WTC11 (cell line): ENCODE data around the gene BEGAIN.

Source experiments
- CBFB ChIP-seq: sonication (generic); formaldehyde crosslinking; IDR thresholded peaks from 2 replicates; pipeline ENCODE4 v1.8.1; 2022; ENCODE audit warnings: mild to moderate bottlenecking, low read depth, missing genetic modification reagents
- NR2C2 ChIP-seq: sonication (generic); formaldehyde crosslinking; IDR thresholded peaks from 2 replicates; pipeline ENCODE4 v1.8.0; 2022; ENCODE audit warnings: mild to moderate bottlenecking, missing genetic modification reagents
- OVOL2 ChIP-seq: fragments of 250-450 bp; sonication (Bioruptor Pico); IDR thresholded peaks from 2 replicates; pipeline ENCODE4 v1.9.0; 2021; ENCODE audit warnings: mild to moderate bottlenecking, borderline replicate concordance
- SP1 ChIP-seq: sonication (generic); formaldehyde crosslinking; conservative IDR thresholded peaks from 2 replicates; pipeline ENCODE4 v1.8.1; 2022; ENCODE audit warnings: missing genetic modification reagents
- TP53 ChIP-seq: sonication (generic); formaldehyde crosslinking; IDR thresholded peaks from 2 replicates; pipeline ENCODE4 v1.8.1; 2023; ENCODE audit warnings: mild to moderate bottlenecking, missing genetic modification reagents
- TF ChIP-seq, protein P1 (sequence below): fragments of 200-600 bp; IDR thresholded peaks from 2 replicates; pipeline ENCODE4 v1.8.0; 2022; ENCODE audit warnings: antibody characterized with exemption
- TF ChIP-seq, protein P2 (sequence below): sonication (generic); formaldehyde crosslinking; IDR thresholded peaks from 2 replicates; pipeline ENCODE4 v1.8.0; 2022; ENCODE audit warnings: mild to moderate bottlenecking, missing genetic modification reagents
- TF ChIP-seq, protein P3 (sequence below): sonication (generic); formaldehyde crosslinking; IDR thresholded peaks from 2 replicates; pipeline ENCODE4 v1.8.1; 2023; ENCODE audit warnings: mild to moderate bottlenecking, missing genetic modification reagents, moderate library complexity

DNA sequence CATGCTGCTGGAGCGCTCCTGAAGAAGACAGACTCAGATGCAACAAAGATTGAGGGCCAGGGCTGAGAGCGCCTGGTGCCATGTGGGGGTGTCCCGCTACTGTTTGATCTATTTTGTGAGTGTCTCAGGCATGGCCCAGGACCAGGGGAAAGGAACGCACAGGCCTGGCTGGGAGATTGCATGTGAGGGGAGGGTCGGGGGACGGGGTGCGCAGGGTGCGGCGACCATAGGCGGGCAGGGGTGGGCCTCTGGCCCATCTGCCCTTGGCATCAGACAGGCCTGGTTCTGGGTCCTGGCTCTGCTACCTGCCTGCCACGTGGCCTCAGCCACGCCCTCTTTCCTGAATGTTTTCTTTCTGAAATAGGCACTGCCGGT is 47.5 kb downstream of the BEGAIN start:
- TF ChIP-seq SP1 (CRISPR knock-in tag) (no peak), OVOL2 (CRISPR knock-in tag) (no peak), NR2C2 (CRISPR knock-in tag) (no peak), CBFB (CRISPR knock-in tag) (no peak), TP53 (CRISPR knock-in tag) (no peak)
- TF ChIP-seq, protein P1, sequence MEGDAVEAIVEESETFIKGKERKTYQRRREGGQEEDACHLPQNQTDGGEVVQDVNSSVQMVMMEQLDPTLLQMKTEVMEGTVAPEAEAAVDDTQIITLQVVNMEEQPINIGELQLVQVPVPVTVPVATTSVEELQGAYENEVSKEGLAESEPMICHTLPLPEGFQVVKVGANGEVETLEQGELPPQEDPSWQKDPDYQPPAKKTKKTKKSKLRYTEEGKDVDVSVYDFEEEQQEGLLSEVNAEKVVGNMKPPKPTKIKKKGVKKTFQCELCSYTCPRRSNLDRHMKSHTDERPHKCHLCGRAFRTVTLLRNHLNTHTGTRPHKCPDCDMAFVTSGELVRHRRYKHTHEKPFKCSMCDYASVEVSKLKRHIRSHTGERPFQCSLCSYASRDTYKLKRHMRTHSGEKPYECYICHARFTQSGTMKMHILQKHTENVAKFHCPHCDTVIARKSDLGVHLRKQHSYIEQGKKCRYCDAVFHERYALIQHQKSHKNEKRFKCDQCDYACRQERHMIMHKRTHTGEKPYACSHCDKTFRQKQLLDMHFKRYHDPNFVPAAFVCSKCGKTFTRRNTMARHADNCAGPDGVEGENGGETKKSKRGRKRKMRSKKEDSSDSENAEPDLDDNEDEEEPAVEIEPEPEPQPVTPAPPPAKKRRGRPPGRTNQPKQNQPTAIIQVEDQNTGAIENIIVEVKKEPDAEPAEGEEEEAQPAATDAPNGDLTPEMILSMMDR, result no peak
- TF ChIP-seq, protein P2, sequence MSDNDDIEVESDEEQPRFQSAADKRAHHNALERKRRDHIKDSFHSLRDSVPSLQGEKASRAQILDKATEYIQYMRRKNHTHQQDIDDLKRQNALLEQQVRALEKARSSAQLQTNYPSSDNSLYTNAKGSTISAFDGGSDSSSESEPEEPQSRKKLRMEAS, result no peak
- TF ChIP-seq, protein P3, sequence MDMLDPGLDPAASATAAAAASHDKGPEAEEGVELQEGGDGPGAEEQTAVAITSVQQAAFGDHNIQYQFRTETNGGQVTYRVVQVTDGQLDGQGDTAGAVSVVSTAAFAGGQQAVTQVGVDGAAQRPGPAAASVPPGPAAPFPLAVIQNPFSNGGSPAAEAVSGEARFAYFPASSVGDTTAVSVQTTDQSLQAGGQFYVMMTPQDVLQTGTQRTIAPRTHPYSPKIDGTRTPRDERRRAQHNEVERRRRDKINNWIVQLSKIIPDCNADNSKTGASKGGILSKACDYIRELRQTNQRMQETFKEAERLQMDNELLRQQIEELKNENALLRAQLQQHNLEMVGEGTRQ (CRISPR knock-in tag), result no peak
